Islet of Langerhans (tissue), 1 donor: ENCODE results near the gene PSAT1.

Experiments used
- FAIRE-seq: peaks from one replicate; lab custom pipeline; 2011; peaks lifted over from hg19 to GRCh38; lab: Jason Lieb, UNC

Gene PSAT1

DNA sequence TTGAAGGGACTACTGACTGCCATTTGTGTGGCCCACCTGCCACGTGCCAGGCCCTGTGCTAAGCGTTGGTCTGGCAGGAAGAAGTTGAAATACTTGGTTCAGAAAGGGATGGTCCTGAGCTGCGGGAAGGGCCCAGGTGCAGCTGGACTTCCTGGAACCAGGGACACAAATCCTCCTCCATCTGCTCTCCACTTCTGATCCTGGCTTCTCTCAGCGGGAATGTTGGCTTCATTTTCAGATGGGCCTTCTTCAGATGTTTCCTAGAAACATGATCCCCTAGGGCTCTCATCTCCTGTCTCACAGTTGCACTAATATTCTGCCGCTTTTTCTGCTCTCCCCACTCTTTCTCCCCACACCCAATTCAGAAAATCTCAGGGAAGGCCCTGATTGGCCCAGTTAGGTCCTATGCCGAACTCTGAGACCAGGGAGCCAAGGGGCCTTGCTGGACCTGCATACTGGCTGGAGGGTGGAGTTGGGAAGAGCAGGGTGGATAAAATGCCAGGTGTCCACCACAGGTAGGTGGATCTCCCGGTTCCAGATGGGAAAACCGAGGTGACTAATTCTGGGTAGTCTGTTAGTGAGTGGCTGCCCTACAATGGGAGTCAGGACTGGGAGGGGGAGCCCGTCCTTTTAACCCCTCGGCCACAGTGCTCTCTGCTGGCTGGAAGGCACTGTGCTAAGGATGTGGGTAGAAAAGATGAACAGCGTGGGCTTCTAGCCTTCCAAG is 19.4 kb downstream of the PSAT1 start:
- no peak for FAIRE-seq

- no peak for FAIRE-seq
Measured at GRCh38 chr9:78319197-78320029, 22.5 kb downstream of the PSAT1 start.

GRCh38 chr9:78320030-78320693 is 23.2 kb downstream of the PSAT1 start:
- FAIRE-seq = no peak

GRCh38 chr9:78320875-78321496 is 24.1 kb downstream of the PSAT1 start:
- FAIRE-seq = no peak

- no peak for FAIRE-seq
Measured at GRCh38 chr9:78321505-78321904, 24.6 kb downstream of the PSAT1 start.

GRCh38 chr9:78324068-78324650 is 27.2 kb downstream of the PSAT1 start:
- no peak for FAIRE-seq

GRCh38 chr9:78324682-78325081 is 27.8 kb downstream of the PSAT1 start:
- no peak for FAIRE-seq

GRCh38 chr9:78325343-78325742 is 28.4 kb downstream of the PSAT1 start:
- FAIRE-seq = no peak

DNA sequence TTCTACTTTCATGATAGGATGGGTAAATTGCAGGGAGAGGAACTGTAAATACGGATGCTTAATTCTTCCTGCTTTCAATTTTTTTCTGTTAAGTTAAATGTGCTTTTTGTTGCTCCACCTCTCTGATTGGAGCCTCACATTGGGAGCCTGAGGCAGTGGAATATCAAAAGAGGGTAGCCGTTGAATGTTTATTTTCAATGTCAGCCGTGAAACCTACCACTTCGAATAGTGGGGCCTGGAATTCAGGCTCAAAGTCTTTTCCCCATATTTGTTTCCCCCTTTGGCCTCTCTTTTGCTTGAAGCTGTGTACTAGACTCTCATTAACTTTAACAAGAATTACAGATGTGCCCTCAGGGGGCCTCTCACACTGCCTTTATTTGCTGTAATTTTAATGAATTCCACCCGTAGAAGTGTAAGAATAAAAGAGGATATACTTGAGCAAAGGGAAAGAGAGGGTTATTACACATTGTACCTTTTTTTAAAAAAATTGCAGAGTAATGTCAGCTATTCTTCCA is 29.0 kb downstream of the PSAT1 start:
- no peak for FAIRE-seq

GRCh38 chr9:78326564-78326963 is 29.6 kb downstream of the PSAT1 start:
- no peak for FAIRE-seq

- no peak for FAIRE-seq
Measured at GRCh38 chr9:78332381-78332780, 35.5 kb downstream of the PSAT1 start.

DNA sequence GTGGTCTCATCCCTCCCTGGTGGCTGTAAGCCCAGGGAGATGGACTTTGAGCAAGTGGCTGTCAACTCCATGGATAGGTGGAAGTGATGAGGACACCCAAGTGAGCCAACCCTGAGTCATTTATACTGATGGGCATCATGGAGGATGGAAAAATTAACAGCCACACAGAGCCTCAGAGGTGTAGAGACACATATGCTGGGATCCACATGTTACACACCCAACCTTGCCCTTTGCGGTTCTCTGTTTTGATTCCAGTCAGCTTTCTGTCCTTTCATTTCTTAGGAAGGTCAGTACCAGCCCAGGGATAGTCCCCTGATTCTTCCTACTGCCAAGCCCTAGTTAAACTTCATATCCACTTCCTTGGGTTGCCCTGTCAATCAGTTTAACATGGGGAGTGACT is 51.9 kb downstream of the PSAT1 start:
- no peak for FAIRE-seq

GRCh38 chr9:78351816-78352215 is 54.9 kb downstream of the PSAT1 start:
- no peak for FAIRE-seq

DNA sequence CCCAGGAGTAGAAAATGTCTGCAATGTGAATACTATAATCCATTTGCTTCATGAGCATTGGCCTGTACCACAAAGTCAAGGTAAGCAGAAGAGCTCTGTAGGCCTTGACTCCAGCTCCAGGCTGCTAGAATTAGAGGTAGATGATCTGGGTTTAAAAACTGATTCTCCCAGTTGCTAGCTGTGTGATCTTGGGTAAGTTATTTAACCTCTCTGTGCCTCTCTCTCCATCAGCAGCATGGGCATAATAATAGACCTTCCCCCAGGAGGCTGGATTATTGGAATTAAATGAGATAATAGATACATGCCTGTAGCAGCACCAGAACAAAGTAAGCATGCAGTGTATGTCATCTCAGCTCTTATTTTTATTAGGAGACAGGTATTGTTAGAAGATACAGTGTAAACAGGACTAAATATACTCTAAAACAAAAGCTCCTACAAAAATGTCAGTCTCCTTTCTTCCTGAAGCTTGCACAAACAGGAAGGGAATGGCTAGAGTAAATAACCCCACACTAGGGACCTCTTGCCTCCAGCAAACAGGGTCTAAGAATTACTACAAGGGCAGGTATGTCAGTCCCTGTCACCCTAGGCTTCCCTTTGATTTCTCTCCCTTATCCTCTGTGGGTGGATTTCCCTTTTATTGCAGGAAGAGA is 57.5 kb downstream of the PSAT1 start:
- no peak for FAIRE-seq

DNA sequence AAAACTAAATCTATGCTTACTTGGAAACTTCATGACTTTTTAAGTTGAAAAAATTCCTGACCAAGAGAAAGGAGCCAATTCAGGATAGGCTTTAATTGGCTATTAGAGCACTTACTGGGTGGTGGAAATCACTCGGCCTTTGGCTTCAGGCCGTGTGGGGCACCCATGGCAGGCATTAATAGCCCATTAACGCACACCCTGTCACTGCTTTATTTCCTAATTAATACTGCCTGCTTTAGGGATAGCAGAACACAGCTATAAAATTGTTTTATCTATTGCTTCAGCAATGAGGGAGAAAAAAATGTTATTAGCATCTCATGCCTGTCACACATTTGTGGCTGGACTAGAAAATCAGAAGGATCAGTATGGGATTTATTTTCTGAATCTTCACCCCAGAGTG is 58.1 kb downstream of the PSAT1 start:
- FAIRE-seq = no peak

DNA sequence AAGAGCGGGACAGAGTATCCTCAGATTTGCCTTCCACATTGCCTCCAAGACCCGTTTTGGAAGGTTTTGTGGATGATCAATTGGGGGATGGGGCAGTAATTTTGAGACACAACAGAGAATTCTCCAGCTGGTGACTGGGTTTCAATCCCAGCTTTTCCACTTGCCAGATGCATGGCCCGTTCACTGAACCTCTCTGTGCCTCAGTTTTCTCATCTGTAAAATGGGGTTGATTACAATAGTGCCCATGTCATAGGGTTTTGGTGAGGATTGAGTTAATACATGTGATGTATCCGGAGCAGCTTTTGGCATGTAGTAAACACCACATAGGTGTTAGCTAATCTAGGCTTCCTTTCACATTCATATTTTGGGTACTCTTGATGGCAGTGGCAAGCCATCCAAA is 59.7 kb downstream of the PSAT1 start:
- FAIRE-seq = no peak

DNA sequence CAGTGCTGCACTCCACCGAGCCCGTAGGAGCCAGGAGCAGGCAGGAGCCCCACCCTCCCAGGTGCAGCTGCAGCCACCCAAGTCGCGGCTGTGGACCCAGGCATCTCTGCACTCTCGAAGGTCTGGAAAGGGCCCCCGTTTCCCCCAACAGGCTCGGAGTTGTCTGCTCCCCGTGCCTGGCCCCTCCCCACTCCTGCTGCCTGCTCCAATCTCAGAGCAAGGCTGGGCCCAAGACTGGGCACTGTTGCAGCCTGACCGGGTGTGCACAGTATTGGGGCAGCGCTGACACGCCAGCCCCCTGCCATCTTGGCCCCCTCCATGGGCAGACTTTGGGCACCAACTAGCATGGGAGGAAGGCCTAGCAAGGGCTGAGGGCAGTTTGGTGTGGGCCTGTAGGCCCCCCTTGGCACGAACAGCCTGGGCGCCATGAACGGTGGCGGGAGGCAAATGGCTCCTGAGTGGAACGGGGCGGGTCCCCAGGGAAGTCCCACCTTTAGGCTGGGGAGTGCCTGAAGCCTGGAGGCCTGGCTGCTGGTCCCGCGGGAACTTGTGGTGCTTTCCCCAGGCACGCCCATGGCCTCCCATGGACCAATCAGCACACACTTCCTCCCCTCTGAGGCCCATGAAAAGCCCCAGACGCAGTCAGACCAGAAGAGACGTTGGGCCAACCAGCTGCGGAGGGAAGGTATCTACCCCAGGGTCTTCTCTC is 60.4 kb downstream of the PSAT1 start:
- no peak for FAIRE-seq

GRCh38 chr9:78358329-78359051 is 61.6 kb downstream of the PSAT1 start:
- FAIRE-seq = no peak

GRCh38 chr9:78363221-78363620 is 66.3 kb downstream of the PSAT1 start:
- FAIRE-seq = no peak
